ENCODE measurements around the gene REPIN1.

Gene REPIN1

DNA sequence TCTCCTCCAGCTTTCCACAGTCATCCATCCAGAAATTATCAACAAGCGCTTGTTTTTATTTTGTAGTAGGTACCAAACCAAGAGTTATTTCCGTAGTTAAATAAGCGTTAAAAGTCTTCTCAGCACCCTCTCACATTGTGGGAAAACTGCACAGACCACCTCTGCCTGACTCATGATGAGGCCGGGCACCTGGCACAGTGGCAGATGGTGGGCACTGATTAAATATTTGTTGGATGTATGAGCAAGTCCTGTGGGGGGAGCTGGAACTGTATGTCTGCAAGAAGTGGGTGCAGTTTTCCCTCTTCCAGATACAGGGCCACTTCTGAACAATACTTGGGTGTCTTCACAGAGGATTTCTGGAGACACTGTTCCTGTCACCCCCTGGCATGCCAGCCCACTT is 5.3 kb upstream of the REPIN1 start:
- TF ChIP-seq, protein P1, sequence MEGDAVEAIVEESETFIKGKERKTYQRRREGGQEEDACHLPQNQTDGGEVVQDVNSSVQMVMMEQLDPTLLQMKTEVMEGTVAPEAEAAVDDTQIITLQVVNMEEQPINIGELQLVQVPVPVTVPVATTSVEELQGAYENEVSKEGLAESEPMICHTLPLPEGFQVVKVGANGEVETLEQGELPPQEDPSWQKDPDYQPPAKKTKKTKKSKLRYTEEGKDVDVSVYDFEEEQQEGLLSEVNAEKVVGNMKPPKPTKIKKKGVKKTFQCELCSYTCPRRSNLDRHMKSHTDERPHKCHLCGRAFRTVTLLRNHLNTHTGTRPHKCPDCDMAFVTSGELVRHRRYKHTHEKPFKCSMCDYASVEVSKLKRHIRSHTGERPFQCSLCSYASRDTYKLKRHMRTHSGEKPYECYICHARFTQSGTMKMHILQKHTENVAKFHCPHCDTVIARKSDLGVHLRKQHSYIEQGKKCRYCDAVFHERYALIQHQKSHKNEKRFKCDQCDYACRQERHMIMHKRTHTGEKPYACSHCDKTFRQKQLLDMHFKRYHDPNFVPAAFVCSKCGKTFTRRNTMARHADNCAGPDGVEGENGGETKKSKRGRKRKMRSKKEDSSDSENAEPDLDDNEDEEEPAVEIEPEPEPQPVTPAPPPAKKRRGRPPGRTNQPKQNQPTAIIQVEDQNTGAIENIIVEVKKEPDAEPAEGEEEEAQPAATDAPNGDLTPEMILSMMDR (conservative IDR thresholded peaks at IDR 0.05; ENCODE audit: control insufficient read depth, insufficient read depth, low read depth, low read length), result no peak

DNA sequence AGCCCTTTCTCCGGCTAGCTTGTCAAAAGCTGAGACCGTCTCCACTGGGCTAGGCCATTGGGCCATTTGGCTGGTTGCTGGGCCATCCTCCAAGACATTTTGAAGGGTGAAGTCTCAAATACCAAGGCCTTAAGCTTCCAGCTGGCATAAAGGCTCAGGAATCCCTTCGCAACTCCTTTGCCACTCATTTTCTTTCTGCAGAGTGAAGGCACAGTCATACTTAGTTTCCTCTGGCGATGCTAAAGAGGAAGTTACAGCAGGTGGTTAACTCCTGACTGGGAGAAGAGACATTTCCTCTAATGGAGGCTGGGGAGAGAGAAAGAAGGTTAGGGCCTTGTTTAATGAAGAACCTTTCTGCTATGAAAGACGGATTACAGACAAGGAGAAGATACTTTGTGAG is 4.8 kb upstream of the REPIN1 start:
- DNase-seq (ENCODE audit: low read depth), result no peak
- TF ChIP-seq, protein P1 (conservative IDR thresholded peaks at IDR 0.05; ENCODE audit: control insufficient read depth, insufficient read depth, low read depth, low read length), result no peak
- H3K4me3 ChIP-seq (ENCODE audit: control insufficient read depth, low read depth, low read length), result no peak overlapping the region

More for the DNA sequence above, 5.3 kb upstream of the REPIN1 start:
- no peak overlapping the region for H3K4me3 ChIP-seq (ENCODE audit: control insufficient read depth, low read depth, low read length)
- DNase-seq (ENCODE audit: low read depth), result no peak

DNA sequence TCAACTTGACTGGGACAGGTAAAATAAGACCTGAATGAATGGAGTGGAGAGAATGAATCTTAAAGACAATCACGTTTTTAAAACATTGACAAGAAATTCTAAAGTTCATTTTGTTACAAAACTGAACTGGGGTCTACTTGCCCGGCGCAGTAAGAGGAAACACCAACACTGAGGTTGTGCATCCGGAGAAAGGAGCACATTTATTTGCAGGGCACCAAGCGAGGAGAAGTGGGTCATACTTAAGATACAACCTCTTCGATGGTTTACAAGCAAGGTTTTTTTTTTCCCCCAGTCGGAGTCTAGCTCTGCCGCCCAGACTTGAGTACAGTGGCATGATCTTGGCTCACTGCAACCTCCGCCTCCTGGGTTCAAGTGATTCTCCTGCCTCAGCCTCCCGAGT is 3.4 kb upstream of the REPIN1 start:
- TF ChIP-seq, protein P1 (conservative IDR thresholded peaks at IDR 0.05; ENCODE audit: control insufficient read depth, insufficient read depth, low read depth, low read length), result no peak
- H3K4me3 ChIP-seq (ENCODE audit: control insufficient read depth, low read depth, low read length), result no peak overlapping the region
- no peak for DNase-seq (ENCODE audit: low read depth)

DNA sequence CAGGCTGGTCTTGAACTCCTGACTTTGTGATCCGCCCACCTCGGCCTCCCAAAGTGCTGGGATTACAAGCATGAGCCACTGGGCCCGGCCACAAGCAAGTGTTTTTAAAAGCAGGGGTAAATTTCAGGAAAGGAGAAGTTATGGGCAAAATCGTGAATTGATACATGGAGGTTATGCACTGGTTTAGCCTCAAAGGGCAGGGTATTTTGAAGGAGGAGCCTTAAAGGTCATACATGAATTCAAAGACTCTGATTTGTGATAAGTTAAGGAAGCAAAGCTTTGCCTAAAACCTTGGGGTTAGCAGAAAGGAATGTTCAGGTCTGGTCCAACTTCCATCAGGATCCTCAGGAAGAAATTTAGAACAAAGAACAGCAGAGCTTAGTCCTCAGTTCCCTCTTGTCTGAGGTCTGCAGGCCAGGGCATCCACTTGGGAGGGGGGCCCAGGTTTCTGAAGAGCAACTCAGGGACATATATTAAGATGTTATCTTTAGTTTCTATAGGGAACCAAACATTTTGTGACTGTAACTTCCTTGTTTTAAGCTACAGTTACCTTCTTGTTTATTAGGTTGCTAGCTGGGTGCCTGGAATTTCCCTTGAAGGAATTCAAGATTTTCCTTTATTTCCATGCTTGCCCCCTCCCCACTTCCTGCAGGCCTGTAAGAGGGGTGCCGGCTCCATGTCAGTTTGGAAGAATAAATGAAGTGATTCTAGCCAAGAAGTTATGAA is 2.8 kb upstream of the REPIN1 start:
- no peak for DNase-seq (ENCODE audit: low read depth)
- no peak overlapping the region for H3K4me3 ChIP-seq (ENCODE audit: control insufficient read depth, low read depth, low read length)
- TF ChIP-seq, protein P1 (conservative IDR thresholded peaks at IDR 0.05; ENCODE audit: control insufficient read depth, insufficient read depth, low read depth, low read length), result no peak

DNA sequence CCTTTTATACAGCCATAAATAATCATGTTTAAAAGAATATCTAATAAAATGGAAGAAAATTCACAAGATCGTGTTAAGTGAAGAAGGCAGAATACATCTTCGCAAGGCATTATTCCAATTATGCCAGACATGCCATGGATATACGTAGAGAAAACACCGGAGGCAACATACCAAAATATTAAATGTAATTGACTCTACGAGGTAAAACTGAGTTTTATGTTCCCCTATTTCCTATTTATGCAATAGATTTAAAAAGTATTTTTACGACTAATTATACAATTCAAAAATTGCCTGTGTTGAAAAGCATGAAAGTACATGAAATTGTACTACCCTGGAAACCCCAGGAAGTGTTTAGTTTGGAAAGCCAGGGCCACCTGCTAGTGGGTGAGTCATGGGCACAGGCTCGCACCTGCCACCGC is 936 bp upstream of the REPIN1 start:
- peak; percentile 36 for DNase-seq (ENCODE audit: low read depth)
- TF ChIP-seq, protein P1 (conservative IDR thresholded peaks at IDR 0.05; ENCODE audit: control insufficient read depth, insufficient read depth, low read depth, low read length), result no peak
- H3K4me3 ChIP-seq (ENCODE audit: control insufficient read depth, low read depth, low read length), result peak overlapping the region; percentile 86

DNA sequence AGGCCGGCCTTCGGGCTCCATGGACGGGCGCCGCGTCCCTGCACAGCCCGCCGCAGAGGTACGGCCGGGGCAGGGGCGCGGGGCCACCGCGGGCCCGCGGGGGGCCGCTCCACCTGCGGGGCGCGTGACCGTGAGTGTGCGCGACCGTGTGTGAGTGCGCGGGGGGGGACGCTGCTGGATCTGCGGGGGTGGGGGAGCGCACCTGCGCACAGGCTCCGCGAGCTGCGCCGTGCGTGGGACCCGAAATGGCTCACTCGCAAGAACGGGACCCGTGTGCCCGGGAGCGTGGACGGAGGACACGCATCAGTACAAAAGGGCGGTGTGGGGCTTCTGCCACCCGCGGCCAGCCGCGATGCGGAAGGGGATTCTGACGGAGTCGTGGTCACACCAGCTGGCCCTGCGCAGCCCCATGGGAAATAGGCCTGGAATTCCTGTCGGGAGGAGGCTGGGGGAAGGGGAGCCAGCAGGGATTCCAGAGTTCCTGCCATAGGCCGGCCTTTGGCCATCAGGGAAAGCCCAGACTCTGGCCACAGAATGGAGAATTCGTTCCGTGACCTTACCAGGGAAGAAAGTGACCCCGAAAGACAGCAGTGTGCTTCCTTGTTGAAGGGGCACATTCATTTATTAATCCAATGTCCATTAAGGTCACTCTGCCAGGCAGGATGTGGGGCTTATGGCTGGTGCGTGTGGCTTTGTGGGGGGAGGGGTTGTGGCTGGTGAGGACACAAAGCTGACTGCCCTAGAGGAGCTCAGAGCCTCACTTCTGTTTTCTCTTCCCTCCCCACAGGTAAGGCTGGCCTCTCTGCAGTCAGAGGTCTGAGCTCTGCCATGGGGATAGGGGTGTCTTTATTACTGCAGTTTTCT is 494 bp downstream of the REPIN1 start:
- TF ChIP-seq, protein P1 (conservative IDR thresholded peaks at IDR 0.05; ENCODE audit: control insufficient read depth, insufficient read depth, low read depth, low read length), result no peak
- DNase-seq (ENCODE audit: low read depth), result peak; percentile 51
- H3K4me3 ChIP-seq (ENCODE audit: control insufficient read depth, low read depth, low read length), result peak overlapping the region; percentile 86
